ENCODE data around the gene SHROOM4.

DNA sequence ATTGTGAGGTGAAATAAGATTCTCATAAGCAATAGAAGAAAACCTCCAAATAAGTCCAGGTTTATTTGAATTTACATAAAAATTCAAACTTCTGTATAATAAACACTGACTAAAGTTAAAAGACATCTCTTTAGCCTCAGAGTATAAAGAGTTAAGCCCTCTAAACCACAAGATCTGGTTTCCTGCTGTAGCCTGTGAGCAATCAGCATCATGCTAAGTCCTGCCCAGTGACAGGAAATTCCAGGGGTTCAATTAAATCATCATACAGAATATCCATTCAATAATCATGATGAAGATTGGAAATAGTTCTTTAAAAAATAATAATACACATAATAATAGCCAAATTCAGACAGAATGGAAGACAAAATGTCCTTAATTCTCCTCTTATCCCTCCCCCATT lies 204.2 kb downstream of the SHROOM4 start:
- no peak for TF ChIP-seq EZH2phosphoT487 (IDR thresholded peaks at IDR 0.05; ENCODE audit: unreplicated experiment)
- no peak for TF ChIP-seq CREB1 (CRISPR knock-in tag; IDR thresholded peaks at IDR 0.05; ENCODE audit: low read depth)
- TF ChIP-seq EZH2 (IDR thresholded peaks at IDR 0.05; ENCODE audit: low read depth, unreplicated experiment), result no peak
- TF ChIP-seq, protein P1, sequence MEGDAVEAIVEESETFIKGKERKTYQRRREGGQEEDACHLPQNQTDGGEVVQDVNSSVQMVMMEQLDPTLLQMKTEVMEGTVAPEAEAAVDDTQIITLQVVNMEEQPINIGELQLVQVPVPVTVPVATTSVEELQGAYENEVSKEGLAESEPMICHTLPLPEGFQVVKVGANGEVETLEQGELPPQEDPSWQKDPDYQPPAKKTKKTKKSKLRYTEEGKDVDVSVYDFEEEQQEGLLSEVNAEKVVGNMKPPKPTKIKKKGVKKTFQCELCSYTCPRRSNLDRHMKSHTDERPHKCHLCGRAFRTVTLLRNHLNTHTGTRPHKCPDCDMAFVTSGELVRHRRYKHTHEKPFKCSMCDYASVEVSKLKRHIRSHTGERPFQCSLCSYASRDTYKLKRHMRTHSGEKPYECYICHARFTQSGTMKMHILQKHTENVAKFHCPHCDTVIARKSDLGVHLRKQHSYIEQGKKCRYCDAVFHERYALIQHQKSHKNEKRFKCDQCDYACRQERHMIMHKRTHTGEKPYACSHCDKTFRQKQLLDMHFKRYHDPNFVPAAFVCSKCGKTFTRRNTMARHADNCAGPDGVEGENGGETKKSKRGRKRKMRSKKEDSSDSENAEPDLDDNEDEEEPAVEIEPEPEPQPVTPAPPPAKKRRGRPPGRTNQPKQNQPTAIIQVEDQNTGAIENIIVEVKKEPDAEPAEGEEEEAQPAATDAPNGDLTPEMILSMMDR (conservative IDR thresholded peaks at IDR 0.05; ENCODE audit: low read depth in 2 of 2), result no peak
- TF ChIP-seq POLR2AphosphoS5 (IDR thresholded peaks at IDR 0.05; ENCODE audit: low read depth), result no peak
- no peak for TF ChIP-seq NANOG (IDR thresholded peaks at IDR 0.05; ENCODE audit: borderline replicate concordance)
- no peak for TF ChIP-seq JUNB (IDR thresholded peaks at IDR 0.05; ENCODE audit: unreplicated experiment)
- TF ChIP-seq, protein P2, sequence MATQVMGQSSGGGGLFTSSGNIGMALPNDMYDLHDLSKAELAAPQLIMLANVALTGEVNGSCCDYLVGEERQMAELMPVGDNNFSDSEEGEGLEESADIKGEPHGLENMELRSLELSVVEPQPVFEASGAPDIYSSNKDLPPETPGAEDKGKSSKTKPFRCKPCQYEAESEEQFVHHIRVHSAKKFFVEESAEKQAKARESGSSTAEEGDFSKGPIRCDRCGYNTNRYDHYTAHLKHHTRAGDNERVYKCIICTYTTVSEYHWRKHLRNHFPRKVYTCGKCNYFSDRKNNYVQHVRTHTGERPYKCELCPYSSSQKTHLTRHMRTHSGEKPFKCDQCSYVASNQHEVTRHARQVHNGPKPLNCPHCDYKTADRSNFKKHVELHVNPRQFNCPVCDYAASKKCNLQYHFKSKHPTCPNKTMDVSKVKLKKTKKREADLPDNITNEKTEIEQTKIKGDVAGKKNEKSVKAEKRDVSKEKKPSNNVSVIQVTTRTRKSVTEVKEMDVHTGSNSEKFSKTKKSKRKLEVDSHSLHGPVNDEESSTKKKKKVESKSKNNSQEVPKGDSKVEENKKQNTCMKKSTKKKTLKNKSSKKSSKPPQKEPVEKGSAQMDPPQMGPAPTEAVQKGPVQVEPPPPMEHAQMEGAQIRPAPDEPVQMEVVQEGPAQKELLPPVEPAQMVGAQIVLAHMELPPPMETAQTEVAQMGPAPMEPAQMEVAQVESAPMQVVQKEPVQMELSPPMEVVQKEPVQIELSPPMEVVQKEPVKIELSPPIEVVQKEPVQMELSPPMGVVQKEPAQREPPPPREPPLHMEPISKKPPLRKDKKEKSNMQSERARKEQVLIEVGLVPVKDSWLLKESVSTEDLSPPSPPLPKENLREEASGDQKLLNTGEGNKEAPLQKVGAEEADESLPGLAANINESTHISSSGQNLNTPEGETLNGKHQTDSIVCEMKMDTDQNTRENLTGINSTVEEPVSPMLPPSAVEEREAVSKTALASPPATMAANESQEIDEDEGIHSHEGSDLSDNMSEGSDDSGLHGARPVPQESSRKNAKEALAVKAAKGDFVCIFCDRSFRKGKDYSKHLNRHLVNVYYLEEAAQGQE (IDR thresholded peaks at IDR 0.05; ENCODE audit: unreplicated experiment), result no peak
- TF ChIP-seq, protein P3, sequence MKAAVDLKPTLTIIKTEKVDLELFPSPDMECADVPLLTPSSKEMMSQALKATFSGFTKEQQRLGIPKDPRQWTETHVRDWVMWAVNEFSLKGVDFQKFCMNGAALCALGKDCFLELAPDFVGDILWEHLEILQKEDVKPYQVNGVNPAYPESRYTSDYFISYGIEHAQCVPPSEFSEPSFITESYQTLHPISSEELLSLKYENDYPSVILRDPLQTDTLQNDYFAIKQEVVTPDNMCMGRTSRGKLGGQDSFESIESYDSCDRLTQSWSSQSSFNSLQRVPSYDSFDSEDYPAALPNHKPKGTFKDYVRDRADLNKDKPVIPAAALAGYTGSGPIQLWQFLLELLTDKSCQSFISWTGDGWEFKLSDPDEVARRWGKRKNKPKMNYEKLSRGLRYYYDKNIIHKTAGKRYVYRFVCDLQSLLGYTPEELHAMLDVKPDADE (IDR thresholded peaks at IDR 0.05), result no peak
